ENCODE measurements around the gene ANGPTL1. TPM values are rescaled to one million over a fixed set of nuclear protein-coding genes. Genes with fewer than 3 reads are reported as not detected.

ANGPTL1 gene
- total and polyA plus RNA-seq, 10 donors, result 1.4 to 27.0 (median 5.1) TPM

- TF ChIP-seq POLR2AphosphoS5 (IDR thresholded peaks at IDR 0.05) (no peak), POLR2A (IDR thresholded peaks at IDR 0.05) (no peak), CTCF (IDR thresholded peaks at IDR 0.05 in 8 of 11, conservative IDR thresholded peaks at IDR 0.05 in 3 of 11) (no peak)
- no peak overlapping the region for H3K4me3 ChIP-seq
- DNase-seq, result no peak
- intact Hi-C loops (cut with DNase I; ENCODE audit: low total_unique reads), result no loop called here
- no peak overlapping the region for H3K27ac ChIP-seq
- peaks cover 0 to 74% (median 19%) of the 10 kb centered on the region in 6 donors for H3K36me3 ChIP-seq
- H3K27me3 ChIP-seq (replicated peaks in 1 of 7), result no peaks in the 10 kb centered on the region
- H3K9me3 ChIP-seq, result no peaks in the 10 kb centered on the region
- peaks cover 0 to 12% (median 4%) of the 10 kb centered on the region in 6 donors for H3K4me1 ChIP-seq
Observed at GRCh38 chr1:178895928-178896327, 25.1 kb upstream of the ANGPTL1 start.

GRCh38 chr1:178886551-178886950 is 15.7 kb upstream of the ANGPTL1 start:
- intact Hi-C loops (cut with DNase I; ENCODE audit: low total_unique reads), result no loop called here
- no peaks in the 10 kb centered on the region for H3K4me1 ChIP-seq
- no peak overlapping the region for H3K4me3 ChIP-seq
- 91 to 97% (median 94%) methylated on average over 2 of the region's 2 CpGs for WGBS, 5 donors
- TF ChIP-seq CTCF (IDR thresholded peaks at IDR 0.05 in 8 of 11, conservative IDR thresholded peaks at IDR 0.05 in 3 of 11), result no peak
- no peak for TF ChIP-seq POLR2AphosphoS5 (IDR thresholded peaks at IDR 0.05)
- no peak for TF ChIP-seq POLR2A (IDR thresholded peaks at IDR 0.05)
- H3K27me3 ChIP-seq (replicated peaks in 1 of 7), result no peaks in the 10 kb centered on the region
- DNase-seq, result no peak
- no peak overlapping the region for H3K27ac ChIP-seq
- no peaks in the 10 kb centered on the region for H3K9me3 ChIP-seq
- H3K36me3 ChIP-seq, result peaks cover 0 to 98% (median 41%) of the 10 kb centered on the region in 6 donors

- H3K4me1 ChIP-seq, result no peaks in the 10 kb centered on the region
- no peaks in the 10 kb centered on the region for H3K27me3 ChIP-seq (replicated peaks in 1 of 7)
- no peaks in the 10 kb centered on the region for H3K9me3 ChIP-seq
- H3K36me3 ChIP-seq, result peaks cover 0 to 98% (median 43%) of the 10 kb centered on the region in 6 donors
- no peak for DNase-seq
- TF ChIP-seq CTCF (IDR thresholded peaks at IDR 0.05 in 8 of 11, conservative IDR thresholded peaks at IDR 0.05 in 3 of 11) (no peak), POLR2A (IDR thresholded peaks at IDR 0.05) (no peak), POLR2AphosphoS5 (IDR thresholded peaks at IDR 0.05) (no peak)
- H3K4me3 ChIP-seq, result no peak overlapping the region
- 87 to 92% (median 90%) methylated on average over 4 of the region's 4 CpGs for WGBS, 5 donors
- intact Hi-C loops (cut with DNase I; ENCODE audit: low total_unique reads), result no loop called here
- no peak overlapping the region for H3K27ac ChIP-seq
Observed at GRCh38 chr1:178885869-178886268, 15.0 kb upstream of the ANGPTL1 start.

GRCh38 chr1:178881950-178882349 is 11.1 kb upstream of the ANGPTL1 start:
- no peaks in the 10 kb centered on the region for H3K4me1 ChIP-seq
- DNase-seq, result no peak
- no peaks in the 10 kb centered on the region for H3K9me3 ChIP-seq
- no peaks in the 10 kb centered on the region for H3K27me3 ChIP-seq (replicated peaks in 1 of 7)
- no peak overlapping the region for H3K27ac ChIP-seq
- TF ChIP-seq POLR2AphosphoS5 (IDR thresholded peaks at IDR 0.05) (no peak), POLR2A (IDR thresholded peaks at IDR 0.05) (no peak), CTCF (IDR thresholded peaks at IDR 0.05 in 8 of 11, conservative IDR thresholded peaks at IDR 0.05 in 3 of 11) (no peak)
- peaks cover 0 to 82% (median 29%) of the 10 kb centered on the region in 6 donors for H3K36me3 ChIP-seq
- intact Hi-C loops (cut with DNase I; ENCODE audit: low total_unique reads), result no loop called here
- H3K4me3 ChIP-seq, result no peak overlapping the region
- 92 to 97% (median 95%) methylated on average over 3 of the region's 3 CpGs for WGBS, 5 donors
